ENCODE results near the gene HERC2.
"Not testable (repeated sequence)": the region's sequence is repeated elsewhere in the genome, so short reads cannot be mapped to it uniquely, and the experiment has no call there.

HERC2 gene

GRCh38 chr15:28169366-28169765, 152.6 kb downstream of the HERC2 start:
- DNase-seq = no peak

DNA sequence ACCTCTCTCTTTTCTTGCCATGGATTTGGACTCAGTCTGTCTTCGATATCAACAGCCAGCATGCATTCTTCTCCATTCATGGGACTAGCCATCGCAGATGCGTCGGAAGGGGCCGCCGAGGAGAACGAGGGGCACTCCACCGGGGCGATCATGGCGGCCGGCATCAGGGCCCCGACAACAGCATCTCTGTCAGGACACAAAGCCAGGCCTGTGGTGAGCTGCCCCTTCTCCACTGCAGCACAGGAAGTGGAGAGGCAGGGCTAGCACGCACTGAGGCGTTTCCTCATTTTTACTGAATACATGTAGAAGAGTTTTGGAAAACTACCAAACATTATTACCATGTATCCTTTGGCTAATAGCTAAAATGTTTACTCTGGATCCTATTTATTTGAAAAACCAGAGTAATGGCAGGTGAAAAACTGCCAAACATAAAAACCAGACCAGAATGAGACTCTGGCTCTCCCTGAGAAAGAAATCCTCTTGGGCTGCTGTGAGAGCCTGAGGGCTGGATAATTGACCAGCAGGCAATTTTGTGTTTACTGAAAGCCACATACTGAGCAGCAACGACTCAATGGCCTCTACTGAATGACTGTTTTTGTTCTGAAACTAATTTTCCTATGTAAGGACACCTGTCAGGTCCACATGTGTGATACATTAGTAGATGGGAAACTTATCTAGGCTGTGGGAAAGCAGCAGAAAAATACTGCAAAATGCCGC, 153.4 kb downstream of the HERC2 start:
- not testable (repeated sequence) for DNase-seq

DNA sequence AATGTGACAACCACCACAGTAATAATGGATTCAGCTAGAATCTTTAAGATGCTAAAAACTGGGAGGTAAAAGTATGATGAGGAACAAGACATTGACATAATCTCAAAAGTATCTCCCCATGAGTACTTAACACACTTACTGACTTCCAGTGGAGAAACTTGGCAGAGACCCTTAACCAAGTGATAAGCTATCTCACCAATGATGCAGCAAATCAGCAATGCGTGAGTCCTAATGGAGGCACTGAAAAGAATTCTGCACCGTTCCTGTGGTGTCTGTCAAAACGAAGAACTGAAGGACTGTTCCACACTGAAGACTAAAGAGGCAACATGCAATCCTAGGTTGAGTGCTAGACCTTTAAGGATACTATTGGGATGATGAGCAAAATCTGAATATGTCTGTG, 154.9 kb downstream of the HERC2 start:
- DNase-seq = no peak

DNA sequence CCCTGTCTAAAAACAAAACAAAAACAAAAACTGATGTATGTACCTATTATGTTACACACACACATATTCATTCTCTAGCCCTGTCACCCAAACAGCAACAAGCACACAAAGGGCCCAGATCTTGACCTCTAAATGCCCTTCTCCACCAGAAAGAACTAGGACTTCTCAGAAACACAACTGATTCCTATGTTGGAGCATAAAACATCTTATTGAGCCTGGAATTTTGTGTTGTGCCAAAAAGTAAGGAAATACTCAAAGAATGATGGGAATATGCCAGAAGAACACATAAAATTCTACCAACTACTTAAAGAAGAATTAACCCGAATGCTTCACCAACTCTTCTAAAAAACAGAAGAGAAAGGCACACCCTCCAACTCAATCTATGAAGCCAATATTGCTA, 156.2 kb downstream of the HERC2 start:
- DNase-seq = no peak

DNA sequence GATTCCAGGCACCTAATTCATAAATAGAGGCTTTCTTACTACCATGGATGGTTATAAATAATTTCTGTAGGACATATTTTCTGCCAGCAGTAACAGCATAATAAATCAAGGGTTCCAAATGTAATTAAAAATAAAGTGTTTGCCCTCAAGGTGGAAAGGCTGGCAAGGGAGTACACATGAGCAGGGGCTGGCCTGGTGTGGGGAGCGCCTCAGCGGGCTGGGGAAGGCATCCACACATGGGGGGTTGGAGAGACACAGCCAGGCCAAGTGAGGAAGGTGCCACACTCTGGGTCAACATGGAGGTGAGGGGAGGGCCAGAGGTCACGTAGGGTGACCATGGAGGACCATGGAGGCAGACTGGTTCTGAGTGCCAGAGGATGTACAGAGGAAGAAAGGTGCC, 157.1 kb downstream of the HERC2 start:
- no peak for DNase-seq

- DNase-seq = no peak
Observed at GRCh38 chr15:28154283-28154682, 167.7 kb downstream of the HERC2 start.

- no peak for DNase-seq
Observed at GRCh38 chr15:28153492-28154119, 168.4 kb downstream of the HERC2 start.

GRCh38 chr15:28152538-28152923, 169.4 kb downstream of the HERC2 start:
- not testable (repeated sequence) for DNase-seq

GRCh38 chr15:28151864-28152537, 170.0 kb downstream of the HERC2 start:
- DNase-seq = not testable (repeated sequence)

GRCh38 chr15:28147801-28148200, 174.2 kb downstream of the HERC2 start:
- DNase-seq = no peak

- DNase-seq = not testable (repeated sequence)
Observed at GRCh38 chr15:28145419-28145818, 176.6 kb downstream of the HERC2 start.

DNA sequence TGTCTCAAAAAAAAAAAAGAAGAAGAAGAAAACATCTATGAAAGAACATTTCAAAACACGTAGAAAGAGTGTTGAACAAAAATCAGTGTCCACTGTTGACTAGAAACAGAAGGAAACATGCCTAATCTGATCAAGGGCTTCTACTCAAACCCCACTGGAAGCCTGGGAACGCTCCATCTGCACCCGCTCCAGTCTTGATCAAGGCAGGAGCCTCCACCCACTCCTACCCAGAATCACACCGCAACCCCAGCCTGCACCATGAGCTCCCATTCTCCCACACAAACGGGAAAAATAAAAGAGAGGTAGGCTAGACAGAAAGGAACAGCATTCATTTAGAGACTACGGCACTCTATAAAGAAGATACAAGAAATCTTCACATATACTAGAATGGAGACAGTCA, 181.9 kb downstream of the HERC2 start:
- DNase-seq = no peak

- not testable (repeated sequence) for DNase-seq
Observed at GRCh38 chr15:28137408-28138039, 184.5 kb downstream of the HERC2 start.

- not testable (repeated sequence) for DNase-seq
Observed at GRCh38 chr15:28136236-28136904, 185.6 kb downstream of the HERC2 start.

DNA sequence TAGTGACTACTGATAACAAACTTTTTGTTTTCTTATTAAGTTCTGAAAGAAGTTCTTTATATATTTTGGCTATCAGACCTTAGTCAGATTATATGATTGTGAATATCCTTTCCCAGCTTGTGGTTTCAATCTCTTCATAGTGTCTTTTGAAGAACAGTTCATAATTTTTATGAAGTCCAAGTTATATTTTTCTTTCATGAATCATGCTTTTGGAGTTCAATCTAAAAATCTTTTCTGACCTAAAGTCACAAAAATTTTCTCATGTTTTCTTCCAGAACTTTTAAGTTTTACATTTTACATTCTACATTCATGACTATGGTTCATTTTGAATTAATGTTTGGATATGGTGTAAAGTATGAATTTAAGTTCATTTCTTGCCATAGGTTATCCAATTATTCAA, 188.7 kb downstream of the HERC2 start:
- no peak for DNase-seq

DNA sequence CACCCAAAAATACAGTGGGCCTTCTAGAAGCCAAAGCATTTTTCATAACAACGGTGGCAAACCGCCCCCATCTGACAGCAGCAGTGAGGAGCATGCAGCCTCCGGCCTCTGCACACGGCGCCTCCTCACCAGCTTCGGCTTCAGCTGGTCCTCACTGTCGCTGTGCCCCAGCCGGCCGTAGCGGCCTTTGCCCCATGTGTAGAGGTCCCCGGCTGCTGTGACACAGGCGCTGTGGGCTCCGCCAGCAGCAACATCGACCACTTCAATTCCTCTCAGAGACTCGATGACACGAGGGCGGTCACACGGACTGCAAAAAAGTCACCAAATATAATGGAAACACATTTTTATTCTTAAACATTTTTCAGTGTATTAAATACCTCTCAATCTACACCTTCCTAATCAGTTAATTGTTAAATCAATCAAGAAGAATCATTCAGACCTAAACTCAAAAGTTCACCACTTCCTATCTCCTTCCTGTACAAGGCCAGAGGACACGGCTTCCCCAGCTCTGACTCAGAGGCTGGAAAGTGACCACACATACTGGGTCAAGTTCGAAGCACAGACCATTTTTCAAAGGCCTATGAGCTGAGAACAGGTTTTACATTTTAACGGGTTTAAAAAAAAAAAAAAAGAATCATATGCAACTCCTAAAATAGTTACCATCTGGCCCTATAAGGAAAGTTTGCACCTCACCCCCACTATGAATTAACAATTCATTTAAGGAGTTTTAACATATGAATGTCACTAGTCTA, 189.3 kb downstream of the HERC2 start:
- no peak for DNase-seq

DNA sequence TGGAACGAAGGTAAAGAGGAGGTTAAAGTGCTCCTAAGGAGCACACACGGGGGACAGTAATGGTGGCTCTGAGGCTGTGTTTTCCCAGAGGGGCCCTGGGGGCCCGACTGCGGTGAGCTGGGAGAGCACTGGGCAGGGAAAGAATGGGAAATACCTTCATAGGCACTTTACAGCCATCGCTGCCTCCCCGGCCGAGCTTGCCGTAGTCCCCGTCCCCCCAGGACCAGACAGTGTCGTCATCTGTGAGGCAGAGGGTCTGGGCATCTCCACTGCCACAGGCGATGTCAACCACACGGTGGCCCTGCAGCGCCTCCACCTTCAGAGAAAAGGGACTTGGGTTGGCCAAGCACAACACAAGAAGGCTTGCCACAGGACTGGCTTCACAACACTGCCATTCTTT, 190.0 kb downstream of the HERC2 start:
- DNase-seq = no peak

DNA sequence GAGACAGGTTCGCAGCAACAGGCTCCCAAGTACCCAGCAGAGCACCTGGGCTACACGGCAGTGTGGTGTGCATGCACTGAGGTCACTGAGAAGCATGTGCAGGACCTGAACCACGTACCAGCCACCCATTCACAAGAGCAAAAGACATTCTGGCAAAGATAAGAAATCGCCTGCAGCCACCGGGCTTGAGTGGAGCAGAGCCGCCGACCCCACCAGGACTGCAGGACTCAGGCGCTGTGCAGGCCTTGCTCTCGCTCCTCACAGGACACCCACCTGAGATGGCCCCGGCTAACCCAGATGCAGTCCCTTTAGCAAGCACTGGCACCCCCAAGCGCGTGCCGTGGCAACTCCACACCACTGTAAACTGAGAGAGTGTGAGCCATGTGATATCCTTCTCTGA, 190.6 kb downstream of the HERC2 start:
- no peak for DNase-seq

- no peak for DNase-seq
Observed at GRCh38 chr15:28130651-28131050, 191.3 kb downstream of the HERC2 start.

GRCh38 chr15:28129231-28129848, 192.6 kb downstream of the HERC2 start:
- no peak for DNase-seq

DNA sequence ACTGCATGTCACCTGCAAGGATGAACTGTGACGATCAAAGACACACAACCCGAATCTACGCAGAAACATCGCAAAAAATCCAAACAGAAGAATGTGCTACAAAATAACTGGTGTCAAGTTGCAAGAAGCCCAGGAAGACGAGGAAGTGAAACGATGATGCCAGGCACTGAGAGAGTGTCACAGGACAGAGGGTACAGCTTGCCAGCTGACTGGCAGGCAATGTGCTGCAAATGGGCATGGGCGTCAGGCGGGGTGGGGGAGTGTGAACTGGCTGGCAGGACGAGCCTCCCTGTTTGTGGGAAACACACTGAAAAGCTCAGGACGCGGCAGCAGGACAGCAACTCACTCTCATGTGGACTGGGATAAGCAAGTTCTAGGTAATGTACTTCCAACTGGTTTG, 193.9 kb downstream of the HERC2 start:
- DNase-seq = no peak

GRCh38 chr15:28127036-28127435, 194.9 kb downstream of the HERC2 start:
- DNase-seq = no peak
